ENCODE data around the gene LATS2.

LATS2 gene

DNA sequence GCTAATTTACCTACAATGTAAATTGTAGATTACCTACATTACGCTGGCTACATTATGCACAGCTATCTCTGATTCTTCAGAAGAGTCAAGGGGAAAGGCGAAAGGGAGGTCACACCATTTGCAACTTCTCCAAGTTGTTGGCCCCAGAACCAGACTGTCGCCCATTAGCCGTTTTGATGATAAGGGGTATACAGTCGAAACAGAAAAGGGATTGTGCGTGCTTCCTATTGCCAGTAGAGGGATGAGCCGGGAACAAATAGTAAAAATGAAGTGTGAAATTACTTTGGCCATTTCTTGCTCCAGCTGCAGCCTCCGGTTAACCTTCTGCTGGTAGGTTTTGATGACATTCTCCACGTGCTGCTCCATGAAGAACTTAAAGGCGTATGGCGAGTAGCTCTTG lies 73.8 kb downstream of the LATS2 start:
- FAIRE-seq = no peak
- TF ChIP-seq, protein P1, sequence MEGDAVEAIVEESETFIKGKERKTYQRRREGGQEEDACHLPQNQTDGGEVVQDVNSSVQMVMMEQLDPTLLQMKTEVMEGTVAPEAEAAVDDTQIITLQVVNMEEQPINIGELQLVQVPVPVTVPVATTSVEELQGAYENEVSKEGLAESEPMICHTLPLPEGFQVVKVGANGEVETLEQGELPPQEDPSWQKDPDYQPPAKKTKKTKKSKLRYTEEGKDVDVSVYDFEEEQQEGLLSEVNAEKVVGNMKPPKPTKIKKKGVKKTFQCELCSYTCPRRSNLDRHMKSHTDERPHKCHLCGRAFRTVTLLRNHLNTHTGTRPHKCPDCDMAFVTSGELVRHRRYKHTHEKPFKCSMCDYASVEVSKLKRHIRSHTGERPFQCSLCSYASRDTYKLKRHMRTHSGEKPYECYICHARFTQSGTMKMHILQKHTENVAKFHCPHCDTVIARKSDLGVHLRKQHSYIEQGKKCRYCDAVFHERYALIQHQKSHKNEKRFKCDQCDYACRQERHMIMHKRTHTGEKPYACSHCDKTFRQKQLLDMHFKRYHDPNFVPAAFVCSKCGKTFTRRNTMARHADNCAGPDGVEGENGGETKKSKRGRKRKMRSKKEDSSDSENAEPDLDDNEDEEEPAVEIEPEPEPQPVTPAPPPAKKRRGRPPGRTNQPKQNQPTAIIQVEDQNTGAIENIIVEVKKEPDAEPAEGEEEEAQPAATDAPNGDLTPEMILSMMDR (IDR thresholded peaks at IDR 0.05; ENCODE audit: insufficient read depth, missing control alignments) = no peak
- no peak for DNase-seq (ENCODE audit: insufficient read length, low spot score)

DNA sequence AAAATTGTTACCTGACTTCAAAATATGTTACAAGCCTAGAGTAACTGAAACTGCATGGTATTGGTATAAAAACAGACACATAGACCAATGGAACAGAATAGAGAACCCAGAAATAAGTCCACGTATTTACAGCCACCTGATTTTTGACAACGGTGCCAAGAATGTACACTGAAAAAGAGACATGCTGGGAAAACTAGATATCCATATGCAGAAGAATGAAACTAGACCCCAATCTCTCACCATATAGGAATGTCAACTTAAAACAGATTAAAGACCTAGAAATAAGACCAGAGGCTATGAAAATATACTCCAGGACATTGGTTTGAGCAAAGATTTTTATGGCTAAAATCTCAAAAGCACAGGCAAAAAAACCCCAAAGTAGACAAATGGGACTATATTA lies 76.5 kb downstream of the LATS2 start:
- no peak for DNase-seq (ENCODE audit: insufficient read length, low spot score)
- TF ChIP-seq, protein P1 (IDR thresholded peaks at IDR 0.05; ENCODE audit: insufficient read depth, missing control alignments) = no peak
- no peak for FAIRE-seq

DNA sequence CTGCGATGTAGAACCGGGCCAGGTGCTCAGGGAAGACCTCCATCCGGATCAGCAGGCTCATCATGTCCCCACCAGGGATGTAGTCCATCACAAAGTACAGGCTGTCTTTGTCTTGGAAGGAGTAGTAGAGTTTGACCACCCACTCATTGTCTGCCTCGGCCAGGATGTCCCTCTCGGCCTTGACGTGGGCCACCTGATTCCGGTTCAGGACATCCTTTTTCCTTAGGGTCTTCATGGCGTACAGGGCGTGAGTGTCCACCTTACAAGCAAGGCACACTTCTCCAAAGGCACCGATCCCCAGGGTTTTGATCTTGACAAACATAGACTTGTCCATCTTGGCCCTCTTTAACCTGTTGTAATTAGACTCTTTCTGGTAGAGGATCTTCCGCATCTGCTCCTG lies 78.0 kb downstream of the LATS2 start:
- no peak for FAIRE-seq
- no peak for DNase-seq (ENCODE audit: insufficient read length, low spot score)

DNA sequence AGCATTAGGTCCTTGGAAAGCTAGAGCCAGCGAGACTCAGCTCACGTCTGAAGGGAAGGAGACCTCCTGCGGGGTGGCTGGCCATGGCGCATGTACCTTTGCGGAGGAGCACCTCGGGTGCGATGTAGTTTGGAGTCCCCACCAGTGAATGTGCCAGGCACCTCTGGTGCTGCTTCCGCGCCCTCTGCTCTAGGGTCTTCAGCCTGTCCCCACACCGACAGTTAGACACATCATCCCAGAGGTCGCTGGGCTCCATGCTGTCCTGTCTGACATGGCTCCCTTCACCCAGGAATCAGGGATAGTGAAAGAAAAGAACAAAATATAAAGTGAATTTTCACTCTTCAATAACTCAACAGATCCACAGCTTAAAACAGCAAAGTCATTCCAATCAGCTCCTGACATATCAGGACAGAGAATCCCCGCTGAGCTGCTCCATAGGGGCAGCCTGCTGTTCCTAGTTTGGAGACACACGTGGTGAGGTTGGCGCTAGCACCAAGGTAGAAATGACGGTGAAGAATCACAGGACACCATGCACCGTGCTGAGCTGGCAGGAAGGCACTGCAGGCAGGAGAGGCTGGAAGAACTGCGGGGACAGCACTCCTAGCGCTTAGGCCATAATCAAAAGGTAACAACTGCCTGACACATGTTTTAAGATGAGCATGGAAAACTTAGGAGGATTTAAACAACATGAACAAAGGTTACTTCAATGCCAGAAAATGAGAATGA lies 79.9 kb downstream of the LATS2 start:
- TF ChIP-seq, protein P1 (IDR thresholded peaks at IDR 0.05; ENCODE audit: insufficient read depth, missing control alignments) = no peak
- DNase-seq (ENCODE audit: insufficient read length, low spot score) (no peak), FAIRE-seq (no peak)

More for the DNA sequence above, 78.0 kb downstream of the LATS2 start:
- TF ChIP-seq, protein P1 (IDR thresholded peaks at IDR 0.05; ENCODE audit: insufficient read depth, missing control alignments) = no peak

DNA sequence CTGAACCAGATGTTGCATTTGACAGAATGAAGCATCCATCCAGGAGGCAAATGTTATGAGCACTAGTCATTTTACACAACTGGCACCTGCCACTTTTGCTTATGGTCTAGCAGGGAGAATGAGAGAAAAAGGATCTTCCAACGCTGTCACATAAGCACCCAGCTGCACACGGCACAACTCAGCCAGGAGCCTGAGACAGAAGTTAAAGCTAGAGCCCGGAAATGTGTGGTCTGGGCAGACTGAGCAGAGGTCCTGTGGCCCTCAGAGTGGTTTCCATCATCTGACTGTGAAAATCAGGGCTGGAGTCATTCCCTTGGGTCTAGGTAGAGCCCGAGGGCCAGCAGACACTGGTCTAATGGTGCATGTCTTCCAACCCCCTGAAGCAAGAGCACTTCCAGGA lies 80.5 kb downstream of the LATS2 start:
- TF ChIP-seq, protein P1 (IDR thresholded peaks at IDR 0.05; ENCODE audit: insufficient read depth, missing control alignments) = no peak
- DNase-seq (ENCODE audit: insufficient read length, low spot score) = no peak
- FAIRE-seq = no peak

DNA sequence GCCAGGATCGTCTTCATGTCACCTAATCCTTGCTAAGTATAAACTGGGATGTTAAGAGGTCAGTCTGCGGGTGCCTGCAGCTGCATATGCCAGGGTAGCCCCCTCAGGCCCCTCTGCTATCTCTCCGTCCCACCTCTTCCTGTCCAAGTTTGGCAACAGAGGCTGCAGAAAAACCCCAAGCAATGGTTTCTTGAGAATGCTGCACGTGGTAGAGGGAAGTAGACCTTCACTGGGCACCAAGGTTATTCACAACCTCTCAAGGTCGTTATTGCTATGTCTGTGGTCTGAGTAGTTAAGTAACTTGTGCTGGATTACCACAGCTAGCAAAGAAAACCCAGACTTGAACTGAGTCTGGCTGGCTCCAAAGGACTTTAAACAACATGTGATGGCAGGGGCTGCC lies 81.0 kb downstream of the LATS2 start:
- DNase-seq (ENCODE audit: insufficient read length, low spot score) (no peak), FAIRE-seq (no peak)
- TF ChIP-seq, protein P1 (IDR thresholded peaks at IDR 0.05; ENCODE audit: insufficient read depth, missing control alignments) = no peak

DNA sequence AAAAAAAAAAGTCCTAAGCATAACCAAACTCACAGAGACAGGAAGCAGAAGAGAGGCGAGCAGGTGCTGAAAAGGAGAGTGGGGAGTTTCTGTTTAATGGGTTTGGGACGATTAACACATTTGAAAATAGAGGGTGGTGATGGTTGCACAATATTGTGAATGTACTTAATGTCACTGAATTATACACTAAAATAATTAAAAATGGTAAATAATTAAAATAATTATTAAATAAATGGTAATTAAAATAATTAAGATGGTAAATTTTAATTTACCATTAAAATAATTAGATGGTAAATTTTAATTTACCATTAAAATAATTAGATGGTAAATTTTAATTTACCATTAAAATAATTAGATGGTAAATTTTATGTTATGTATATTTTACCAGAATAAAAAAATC lies 84.0 kb downstream of the LATS2 start:
- FAIRE-seq (no peak), DNase-seq (ENCODE audit: insufficient read length, low spot score) (no peak)
- TF ChIP-seq, protein P1 (IDR thresholded peaks at IDR 0.05; ENCODE audit: insufficient read depth, missing control alignments) = no peak

Data from D721Med (cell line).